Activated T-cell treated with anti-CD3 and anti-CD28 coated beads, Interleukin-2, amount 50 U/mL, for 72 hours (primary cell): Measurements from ENCODE around the gene FBH1. TPM values are rescaled to one million over a fixed set of nuclear protein-coding genes. Genes with fewer than 3 reads are reported as not detected.
"Not testable (repeated sequence)": the region's sequence is repeated elsewhere in the genome, so short reads cannot be mapped to it uniquely, and the experiment has no call there.

Experiments used
- ATAC-seq, 2 donors: fragments of 150-1000 bp; cut with Tn5 transposase; replicated peaks in 1 of 2; 2 replicates each; pipeline ENCODE4 v1.10.0; 2021; ENCODE audit warnings: moderate library complexity in 2 of 2, mild to moderate bottlenecking in 1 of 2
- DNase-seq, 2 donors: peaks; one replicate each; pipeline ENCODE4 v3.0.0; 2021 to 2022; ENCODE audit warnings: mixed read lengths in 1 of 2
- H3K27ac Mint-ChIP-seq: one replicate; pipeline ENCODE4 v1.8.0; 2022; ENCODE audit warnings: mild to moderate bottlenecking, moderate library complexity, mixed read lengths
- H3K27me3 Mint-ChIP-seq: one replicate; pipeline ENCODE4 v1.8.0; 2022; ENCODE audit warnings: low read depth, mixed read lengths
- H3K36me3 Mint-ChIP-seq, 2 donors: one replicate each; pipeline ENCODE4 v1.8.0; 2022; ENCODE audit warnings: mixed read lengths in 2 of 2, mild to moderate bottlenecking in 1 of 2; ENCODE audit not compliant: insufficient read depth in 2 of 2
- H3K4me1 Mint-ChIP-seq: one replicate; pipeline ENCODE4 v1.8.0; 2022; ENCODE audit warnings: low read depth, mixed read lengths
- H3K4me3 Mint-ChIP-seq, 2 donors: one replicate each; pipeline ENCODE4 v1.8.0; 2022; ENCODE audit warnings: mild to moderate bottlenecking in 2 of 2, mixed read lengths in 2 of 2, moderate library complexity in 2 of 2
- H3K9me3 Mint-ChIP-seq, 2 donors: one replicate each; pipeline ENCODE4 v1.8.0; 2022; ENCODE audit warnings: mixed read lengths in 2 of 2
- total RNA-seq, 2 donors: library from RNA; stranded (reverse); gene quantifications; one replicate each; pipeline ENCODE4 v1.2.3, GENCODE V29; 2022

The FBH1 gene
- total RNA-seq, 2 donors from 2014 or later = 51.0 to 53.6 TPM

DNA sequence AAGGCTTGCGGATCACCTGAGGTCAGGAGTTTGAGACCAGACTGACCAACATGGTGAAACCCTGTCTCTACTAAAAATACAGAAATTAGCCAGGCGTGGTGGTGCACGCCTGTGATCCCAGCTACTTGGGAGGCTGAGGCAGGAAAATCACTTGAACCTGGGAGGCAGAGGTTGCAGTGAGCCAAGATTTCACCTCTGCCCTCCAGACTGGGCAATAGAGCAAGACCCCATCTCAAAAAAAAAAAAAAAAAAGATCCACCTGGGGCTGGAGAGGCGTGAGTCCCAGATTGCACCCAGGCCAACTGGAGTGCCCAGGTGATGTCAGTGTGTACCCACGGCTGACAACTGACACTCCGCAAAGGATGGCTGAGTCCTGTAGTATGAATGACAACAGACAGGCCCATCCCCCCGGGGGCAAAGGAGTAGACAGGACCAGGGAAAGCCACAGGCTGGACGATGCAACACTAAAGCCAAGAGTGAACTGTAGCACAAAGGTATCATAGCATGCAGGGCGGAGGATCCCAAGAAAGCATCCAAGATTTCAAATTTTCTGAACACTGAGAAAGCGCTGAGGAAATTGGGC is 72.4 kb downstream of the FBH1 start:
- not testable (repeated sequence) for ATAC-seq, H3K27ac Mint-ChIP-seq, H3K4me1 Mint-ChIP-seq, DNase-seq, H3K4me3 Mint-ChIP-seq, H3K9me3 Mint-ChIP-seq, H3K27me3 Mint-ChIP-seq
- peaks cover 12 to 16% of the 10 kb centered on the region in 2 donors for H3K36me3 Mint-ChIP-seq

DNA sequence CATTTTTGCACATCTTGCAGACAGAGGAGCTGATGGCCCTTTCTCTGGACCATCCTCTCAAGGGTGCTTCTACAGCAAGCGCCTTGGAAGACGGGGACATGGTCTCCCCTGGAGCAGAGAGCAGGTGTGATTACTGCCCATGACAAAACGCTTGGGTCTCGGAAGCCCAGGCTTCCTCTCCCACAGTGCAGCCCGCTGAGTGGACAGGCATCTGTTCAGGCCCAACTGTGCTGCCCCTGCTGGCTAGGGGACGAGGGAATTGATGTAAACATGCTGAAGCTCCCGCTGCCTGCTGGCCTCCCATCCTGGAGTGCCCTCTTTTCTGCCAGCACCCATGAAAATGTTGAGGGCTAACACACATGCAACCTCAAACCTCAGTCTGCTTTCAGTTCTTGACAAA is 73.0 kb downstream of the FBH1 start:
- H3K36me3 Mint-ChIP-seq = peaks cover 10 to 16% of the 10 kb centered on the region in 2 donors
- no peak for ATAC-seq

DNA sequence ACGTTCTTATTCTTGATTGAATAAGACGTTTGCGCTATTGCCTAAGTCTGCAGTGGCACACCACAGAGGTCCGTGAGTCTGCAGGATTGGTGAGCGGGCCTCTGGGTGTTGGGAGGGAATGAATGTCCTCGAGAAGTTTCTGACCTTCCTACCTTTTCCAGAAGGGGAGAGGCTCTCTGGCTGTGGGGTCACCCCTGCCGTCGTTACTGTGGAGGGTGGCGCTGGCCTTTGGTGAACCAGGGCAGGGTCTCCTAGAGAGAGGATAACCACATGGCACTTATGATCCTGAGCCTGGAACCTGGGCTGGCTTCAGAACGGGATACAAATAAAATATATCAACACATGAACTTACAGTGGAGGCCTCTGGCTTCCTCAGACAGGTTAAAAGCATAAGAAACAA is 73.5 kb downstream of the FBH1 start:
- DNase-seq (no peak), ATAC-seq (no peak)
- Mint-ChIP-seq H3K4me1 (no peaks in the 10 kb centered on the region), H3K27me3 (no peaks in the 10 kb centered on the region), H3K4me3 (no peak overlapping the region), H3K27ac (no peak overlapping the region), H3K9me3 (no peaks in the 10 kb centered on the region), H3K36me3 (peaks cover 10 to 16% of the 10 kb centered on the region in 2 donors)

More for the DNA sequence above, 73.0 kb downstream of the FBH1 start:
- Mint-ChIP-seq H3K4me3 (no peak overlapping the region), H3K4me1 (no peaks in the 10 kb centered on the region), H3K9me3 (no peaks in the 10 kb centered on the region), H3K27me3 (no peaks in the 10 kb centered on the region), H3K27ac (no peak overlapping the region)
- DNase-seq = no peak

DNA sequence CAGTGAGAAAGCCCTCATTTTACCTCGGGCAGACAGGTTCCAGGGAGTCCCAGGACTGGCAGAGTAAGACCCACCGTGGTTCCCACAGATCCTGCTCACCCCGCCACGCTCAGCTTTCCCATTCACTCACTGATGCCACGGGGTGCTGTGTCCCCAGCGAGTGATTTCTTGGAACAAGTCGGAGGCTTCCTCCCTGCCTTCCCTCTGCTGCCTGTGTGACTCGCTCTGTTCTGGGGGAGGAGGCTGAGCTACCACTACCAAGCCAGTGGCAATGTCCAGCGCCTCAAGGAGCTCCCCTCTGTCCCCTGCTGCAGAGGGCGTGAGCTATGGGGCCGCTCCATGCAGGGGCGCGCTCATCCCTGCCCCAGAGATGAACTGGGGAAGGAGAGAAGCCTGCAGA is 74.7 kb downstream of the FBH1 start:
- H3K36me3 Mint-ChIP-seq = peaks cover 6 to 10% of the 10 kb centered on the region in 2 donors
- no peak for DNase-seq
- no peak overlapping the region for H3K4me3 Mint-ChIP-seq
- H3K9me3 Mint-ChIP-seq = no peaks in the 10 kb centered on the region
- no peak overlapping the region for H3K27ac Mint-ChIP-seq
- ATAC-seq = no peak
- H3K4me1 Mint-ChIP-seq = peaks cover under 1% of the 10 kb centered on the region
- H3K27me3 Mint-ChIP-seq = no peaks in the 10 kb centered on the region

DNA sequence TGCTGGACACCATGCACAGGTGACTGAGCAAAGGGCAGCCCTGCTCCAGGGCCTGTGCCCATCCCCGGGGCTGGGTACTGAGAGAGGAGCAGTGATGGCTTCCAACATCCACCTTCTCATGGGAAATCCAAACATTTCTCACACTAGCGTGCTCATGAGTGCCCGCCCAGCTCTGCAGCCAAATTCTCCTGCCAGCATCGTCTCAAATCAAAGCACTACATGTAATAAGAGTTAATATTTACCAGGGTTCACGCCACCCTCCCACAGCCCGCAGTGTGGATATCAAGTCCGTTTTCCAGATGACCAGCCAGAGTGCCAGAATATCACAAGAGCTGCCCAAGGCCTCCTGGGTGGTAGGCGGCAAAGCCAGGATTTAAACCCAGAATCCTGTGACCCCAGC is 75.2 kb downstream of the FBH1 start:
- DNase-seq (no peak), ATAC-seq (no peak)
- H3K4me1 Mint-ChIP-seq = peaks cover 6% of the 10 kb centered on the region
- no peaks in the 10 kb centered on the region for H3K27me3 Mint-ChIP-seq
- peaks cover 6 to 10% of the 10 kb centered on the region in 2 donors for H3K36me3 Mint-ChIP-seq
- H3K4me3 Mint-ChIP-seq = no peak overlapping the region
- no peak overlapping the region for H3K27ac Mint-ChIP-seq
- no peaks in the 10 kb centered on the region for H3K9me3 Mint-ChIP-seq

DNA sequence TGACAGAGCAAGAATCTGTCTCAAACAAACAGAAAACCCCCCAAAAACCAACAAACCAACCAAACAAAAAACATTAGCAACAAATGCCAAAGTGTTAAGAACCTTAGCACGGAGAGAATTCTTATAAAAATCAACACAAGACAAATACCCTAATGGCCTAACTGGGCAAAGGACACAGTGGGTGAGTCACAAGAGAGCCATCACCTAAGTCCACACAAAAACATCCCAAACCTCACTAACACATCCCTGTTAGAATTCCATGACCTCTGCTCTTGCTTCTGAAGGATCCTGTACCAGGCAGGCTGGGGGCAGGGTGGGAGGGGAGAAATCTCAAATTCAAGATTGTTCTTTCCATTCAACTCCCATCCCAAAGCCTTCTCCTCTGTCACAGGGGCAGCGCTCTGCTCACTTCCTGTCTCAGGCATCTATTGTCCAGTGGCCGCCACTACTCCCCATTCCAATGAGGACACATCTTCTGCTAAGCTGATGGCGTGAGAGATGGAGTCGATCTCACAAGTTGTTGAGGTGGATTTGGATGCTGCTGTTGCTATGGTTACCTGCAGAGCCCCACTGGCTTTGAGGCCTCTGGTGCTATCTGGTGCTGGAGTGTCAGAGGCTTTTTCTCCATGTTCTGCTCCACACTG is 78.1 kb downstream of the FBH1 start:
- Mint-ChIP-seq H3K27ac (no peak overlapping the region), H3K4me1 (peaks cover 31% of the 10 kb centered on the region), H3K27me3 (no peaks in the 10 kb centered on the region), H3K36me3 (peaks cover 0 to 2% of the 10 kb centered on the region in 2 donors), H3K4me3 (no peak overlapping the region), H3K9me3 (no peaks in the 10 kb centered on the region)
- DNase-seq (no peak), ATAC-seq (no peak)

DNA sequence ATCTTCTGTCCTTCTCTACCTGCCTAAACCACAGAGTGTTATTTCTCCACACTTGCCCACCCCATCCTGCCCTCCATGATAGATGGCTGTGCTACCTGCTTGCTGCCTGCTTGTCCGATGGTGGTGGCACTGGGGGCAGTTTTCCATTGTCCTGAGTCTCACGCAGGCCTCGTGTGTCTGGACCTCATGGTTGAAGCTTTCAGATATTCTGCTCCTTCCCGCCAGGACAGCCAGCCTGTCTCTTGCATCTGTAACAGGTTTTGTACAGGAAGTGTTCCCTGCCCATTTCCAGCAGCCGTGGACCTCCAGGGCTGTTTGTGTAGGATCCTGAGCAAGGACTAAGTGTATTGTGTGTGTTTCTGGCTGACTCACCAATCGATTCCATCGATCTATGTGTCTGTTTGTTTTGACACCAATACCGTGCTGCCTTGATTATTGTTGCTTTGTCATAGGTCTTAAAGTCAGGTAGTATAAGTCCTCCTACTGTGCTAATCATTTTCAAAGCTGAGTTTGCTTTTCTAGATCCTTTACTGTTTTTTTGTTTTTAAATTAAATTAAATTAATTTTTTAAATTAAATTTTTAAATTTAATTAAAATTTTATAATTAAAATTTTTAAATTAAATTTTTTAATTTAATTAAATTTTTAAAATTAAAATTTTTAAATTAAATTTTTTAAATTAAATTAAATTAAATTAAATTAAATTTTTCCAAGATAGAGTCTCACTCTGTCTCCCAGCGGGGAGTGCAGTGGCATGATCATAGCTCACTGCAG is 78.8 kb downstream of the FBH1 start:
- no peaks in the 10 kb centered on the region for H3K27me3 Mint-ChIP-seq
- no peak overlapping the region for H3K4me3 Mint-ChIP-seq
- no peaks in the 10 kb centered on the region for H3K9me3 Mint-ChIP-seq
- DNase-seq (no peak), ATAC-seq (no peak)
- no peak overlapping the region for H3K27ac Mint-ChIP-seq
- H3K36me3 Mint-ChIP-seq = peaks cover 0 to 3% of the 10 kb centered on the region in 2 donors
- H3K4me1 Mint-ChIP-seq = peaks cover 38% of the 10 kb centered on the region

DNA sequence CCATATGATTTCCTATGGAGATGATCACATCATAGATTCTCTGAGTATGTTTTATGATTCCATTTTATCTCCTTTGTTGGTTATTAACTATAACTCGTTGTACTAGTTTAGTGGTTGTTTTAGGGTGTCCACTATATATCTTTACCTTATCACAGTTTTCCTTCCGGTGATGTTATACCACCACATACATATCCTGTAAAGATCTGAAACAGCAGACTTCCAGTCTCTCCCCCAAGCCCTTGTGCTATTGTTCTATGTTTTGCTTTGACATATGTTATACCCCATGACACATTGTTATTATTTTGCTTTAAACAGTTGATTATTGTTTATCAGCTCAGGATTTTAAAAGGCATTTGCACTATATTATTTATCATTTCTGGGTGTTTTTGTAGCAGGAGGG is 80.0 kb downstream of the FBH1 start:
- no peak for DNase-seq
- Mint-ChIP-seq H3K27me3 (no peaks in the 10 kb centered on the region), H3K27ac (peak overlapping the region; percentile 8), H3K36me3 (peaks cover 3 to 6% of the 10 kb centered on the region in 2 donors), H3K4me1 (peaks cover 49% of the 10 kb centered on the region), H3K9me3 (no peaks in the 10 kb centered on the region), H3K4me3 (no peak overlapping the region)
- no peak for ATAC-seq

DNA sequence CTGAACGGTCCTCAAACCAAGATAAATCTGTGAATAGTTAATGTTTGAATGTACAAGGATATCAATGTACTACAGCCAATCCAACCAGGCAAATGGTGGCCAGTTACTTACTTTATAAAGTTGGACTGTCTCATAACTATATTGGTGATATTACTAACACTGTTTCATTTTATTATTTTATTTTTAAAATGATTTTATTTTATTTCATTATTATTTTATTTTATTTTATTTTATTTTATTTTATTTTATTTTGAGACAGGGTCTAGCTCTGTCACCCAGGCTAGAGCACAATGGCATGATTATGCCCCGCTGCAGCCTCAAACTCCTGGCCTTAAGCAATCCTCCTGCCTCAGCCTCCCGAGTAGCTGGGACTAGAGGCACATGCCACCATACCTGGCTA is 80.5 kb downstream of the FBH1 start:
- no peaks in the 10 kb centered on the region for H3K9me3 Mint-ChIP-seq
- no peak for DNase-seq
- H3K27me3 Mint-ChIP-seq = no peaks in the 10 kb centered on the region
- peak overlapping the region; percentile 8 for H3K27ac Mint-ChIP-seq
- peaks cover 53% of the 10 kb centered on the region for H3K4me1 Mint-ChIP-seq
- peak overlapping the region in 1 of 2 donors; percentile 80 for H3K4me3 Mint-ChIP-seq
- peaks cover 3 to 6% of the 10 kb centered on the region in 2 donors for H3K36me3 Mint-ChIP-seq
- no peak for ATAC-seq

DNA sequence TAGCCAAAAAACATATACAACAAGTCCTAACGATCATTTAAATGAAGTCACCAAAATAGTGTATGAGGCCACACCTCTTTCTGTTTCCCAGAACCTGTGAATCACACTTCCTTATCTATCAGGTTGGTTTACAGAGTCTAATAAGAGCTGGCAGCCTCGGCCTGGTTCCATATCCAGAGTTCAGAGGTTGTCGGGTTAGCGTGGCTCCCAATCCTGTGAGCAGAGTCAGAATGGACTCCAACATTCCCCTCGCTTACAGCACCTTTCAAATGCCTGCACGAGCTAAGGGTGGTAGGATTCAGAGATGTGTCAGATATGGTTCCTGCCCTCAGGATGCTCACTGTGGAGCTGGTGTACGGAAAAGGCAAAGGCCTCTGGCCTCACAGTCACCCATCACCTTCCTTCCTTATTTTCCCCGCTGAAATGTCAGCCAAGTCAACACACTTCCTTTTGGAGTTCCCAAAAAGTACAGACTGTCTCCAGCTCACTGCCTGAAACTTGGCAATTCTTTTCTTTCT is 81.3 kb downstream of the FBH1 start:
- Mint-ChIP-seq H3K36me3 (peaks cover 6 to 8% of the 10 kb centered on the region in 2 donors), H3K27ac (peak overlapping the region; percentile 93), H3K27me3 (no peaks in the 10 kb centered on the region), H3K9me3 (no peaks in the 10 kb centered on the region), H3K4me3 (peak overlapping the region; percentile 73 to 80), H3K4me1 (peaks cover 58% of the 10 kb centered on the region)
- ATAC-seq = peak; percentile 28 to 58
- peak; percentile 35 to 38 for DNase-seq

DNA sequence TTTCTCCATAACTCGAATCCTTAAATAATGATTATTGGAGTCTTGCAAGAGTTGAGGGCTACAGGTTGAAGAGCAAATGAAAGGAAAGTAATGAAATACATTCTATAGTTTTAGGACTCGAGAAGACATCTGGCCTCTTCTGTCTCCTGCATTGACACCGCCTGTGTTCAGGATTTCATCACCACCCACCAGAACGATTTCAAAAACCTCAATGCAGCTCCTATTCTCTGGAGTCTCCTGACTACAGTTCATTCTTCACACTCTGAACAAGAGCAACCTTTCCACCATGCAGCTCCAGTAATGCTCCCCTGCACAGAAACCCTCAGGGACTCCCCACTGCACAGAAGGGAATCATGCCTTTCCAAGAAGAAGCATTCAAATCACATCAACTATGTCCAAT is 81.8 kb downstream of the FBH1 start:
- ATAC-seq (no peak), DNase-seq (no peak)
- Mint-ChIP-seq H3K27ac (peak overlapping the region; percentile 93), H3K4me1 (peaks cover 58% of the 10 kb centered on the region), H3K4me3 (peak overlapping the region; percentile 73 to 80), H3K27me3 (no peaks in the 10 kb centered on the region), H3K9me3 (no peaks in the 10 kb centered on the region), H3K36me3 (peaks cover 6 to 9% of the 10 kb centered on the region in 2 donors)

DNA sequence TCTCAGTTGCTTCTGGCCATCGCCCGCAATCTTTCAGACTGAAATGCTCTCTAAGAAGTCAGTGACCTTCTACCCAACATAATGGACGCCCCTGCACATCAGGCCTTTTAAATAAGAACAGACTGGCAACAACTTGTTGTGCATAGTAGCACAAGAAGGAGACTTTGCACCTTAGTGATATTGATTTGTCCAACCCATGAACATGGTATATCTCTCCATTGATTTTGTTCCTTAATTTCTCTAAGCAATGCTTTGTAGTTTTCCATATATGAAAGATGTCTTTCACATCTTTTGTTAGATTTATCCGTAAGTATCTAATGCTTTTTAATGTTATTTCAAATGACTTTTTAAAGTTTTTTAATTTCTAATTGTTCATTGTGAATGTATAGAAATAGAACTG is 83.0 kb downstream of the FBH1 start:
- Mint-ChIP-seq H3K9me3 (no peaks in the 10 kb centered on the region), H3K27me3 (no peaks in the 10 kb centered on the region), H3K4me3 (peak overlapping the region in 1 of 2 donors; percentile 59), H3K27ac (no peak overlapping the region), H3K36me3 (peaks cover 6 to 7% of the 10 kb centered on the region in 2 donors), H3K4me1 (peaks cover 58% of the 10 kb centered on the region)
- ATAC-seq (no peak), DNase-seq (no peak)
